Activated T-cell treated with anti-CD3 and anti-CD28 coated beads, Interleukin-2, amount 50 U/mL, for 72 hours (primary cell): ENCODE data around the gene DAP3. TPM values are rescaled to one million over a fixed set of nuclear protein-coding genes. Genes with fewer than 3 reads are reported as not detected.
"Not testable (repeated sequence)": the region's sequence is repeated elsewhere in the genome, so short reads cannot be mapped to it uniquely, and the experiment has no call there.

ENCODE experiments used
- ATAC-seq, 2 donors: fragments of 150-1000 bp; cut with Tn5 transposase; replicated peaks in 1 of 2; 2 replicates each; pipeline ENCODE4 v1.10.0; 2021; ENCODE audit warnings: moderate library complexity in 2 of 2, mild to moderate bottlenecking in 1 of 2
- DNase-seq, 2 donors: peaks; one replicate each; pipeline ENCODE4 v3.0.0; 2021 to 2022; ENCODE audit warnings: mixed read lengths in 1 of 2
- H3K27ac Mint-ChIP-seq: one replicate; pipeline ENCODE4 v1.8.0; 2022; ENCODE audit warnings: mild to moderate bottlenecking, moderate library complexity, mixed read lengths
- H3K27me3 Mint-ChIP-seq: one replicate; pipeline ENCODE4 v1.8.0; 2022; ENCODE audit warnings: low read depth, mixed read lengths
- H3K36me3 Mint-ChIP-seq, 2 donors: one replicate each; pipeline ENCODE4 v1.8.0; 2022; ENCODE audit warnings: mixed read lengths in 2 of 2, mild to moderate bottlenecking in 1 of 2; ENCODE audit not compliant: insufficient read depth in 2 of 2
- H3K4me1 Mint-ChIP-seq: one replicate; pipeline ENCODE4 v1.8.0; 2022; ENCODE audit warnings: low read depth, mixed read lengths
- H3K4me3 Mint-ChIP-seq, 2 donors: one replicate each; pipeline ENCODE4 v1.8.0; 2022; ENCODE audit warnings: mild to moderate bottlenecking in 2 of 2, mixed read lengths in 2 of 2, moderate library complexity in 2 of 2
- H3K9me3 Mint-ChIP-seq, 2 donors: one replicate each; pipeline ENCODE4 v1.8.0; 2022; ENCODE audit warnings: mixed read lengths in 2 of 2
- total RNA-seq, 2 donors: library from RNA; stranded (reverse); gene quantifications; one replicate each; pipeline ENCODE4 v1.2.3, GENCODE V29; 2022

Gene DAP3
- total RNA-seq, 2 donors from 2014 or later: 123 to 135 TPM

DNA sequence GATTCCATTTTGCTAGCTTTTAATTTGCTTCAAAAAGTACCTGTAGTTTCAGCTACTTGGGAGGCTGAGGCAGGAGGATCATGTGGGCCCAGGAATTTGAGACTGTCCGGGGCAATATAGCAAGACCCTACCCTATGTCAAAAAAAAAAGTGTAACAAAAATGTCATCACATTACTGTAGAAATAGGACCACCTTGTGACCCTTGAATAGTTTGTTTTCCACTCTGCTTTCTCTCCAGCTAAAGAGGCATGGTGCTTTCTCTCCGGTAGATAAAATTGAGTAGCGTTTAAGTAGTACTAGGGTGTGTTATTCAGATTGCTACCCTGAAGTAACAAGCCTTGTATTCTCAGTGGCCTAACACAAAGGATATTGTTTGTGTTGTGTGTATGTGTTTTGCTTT lies 23.7 kb downstream of the DAP3 start:
- DNase-seq, H3K27ac Mint-ChIP-seq, H3K9me3 Mint-ChIP-seq, H3K4me3 Mint-ChIP-seq, ATAC-seq, H3K27me3 Mint-ChIP-seq: not testable (repeated sequence)
- peaks cover 19% of the 10 kb centered on the region for H3K4me1 Mint-ChIP-seq
- H3K36me3 Mint-ChIP-seq: peaks cover 0 to 22% of the 10 kb centered on the region in 2 donors

DNA sequence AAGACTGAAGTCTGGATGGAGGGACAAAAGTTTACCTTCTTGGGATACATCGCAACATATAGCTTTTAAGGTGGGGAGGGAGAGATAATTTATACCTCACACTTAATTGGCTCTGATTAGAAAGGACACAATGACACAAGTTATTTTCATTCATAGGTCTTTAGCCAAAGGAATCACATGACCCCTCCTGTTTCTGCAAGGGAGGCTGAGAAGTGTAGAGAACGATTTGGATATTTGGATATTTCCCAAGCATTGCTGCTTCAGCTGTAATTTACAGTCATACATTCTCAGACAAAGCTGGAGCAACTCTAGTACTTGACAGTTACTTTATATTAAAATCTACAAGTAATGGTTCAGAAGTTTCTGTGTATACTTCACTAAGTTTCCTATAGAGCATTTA lies 24.2 kb downstream of the DAP3 start:
- Mint-ChIP-seq H3K36me3 (peaks cover 0 to 22% of the 10 kb centered on the region in 2 donors), H3K9me3 (no peaks in the 10 kb centered on the region), H3K27ac (no peak overlapping the region), H3K4me3 (no peak overlapping the region), H3K27me3 (no peaks in the 10 kb centered on the region), H3K4me1 (peaks cover 14% of the 10 kb centered on the region)
- no peak for ATAC-seq
- no peak for DNase-seq

DNA sequence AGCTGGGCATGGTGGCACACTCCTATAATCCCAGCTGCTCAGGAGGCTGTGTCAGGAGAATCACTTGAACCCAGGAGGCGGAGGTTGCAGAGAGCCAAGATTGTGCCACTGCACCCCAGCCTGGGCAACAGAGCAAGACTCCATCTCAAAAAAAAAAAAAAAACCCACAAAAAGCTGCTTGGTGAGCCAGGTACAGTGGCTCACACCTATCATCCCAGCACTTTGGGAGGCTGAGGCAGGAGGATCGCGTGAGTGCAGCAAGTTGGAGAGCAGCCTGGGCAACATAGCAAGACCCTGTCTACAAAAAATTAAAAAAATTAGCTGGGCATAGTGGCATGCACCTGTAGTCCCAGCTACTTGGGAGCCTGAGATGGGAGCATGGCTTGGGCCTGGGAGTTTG lies 26.2 kb downstream of the DAP3 start:
- DNase-seq, H3K9me3 Mint-ChIP-seq, H3K27ac Mint-ChIP-seq, H3K27me3 Mint-ChIP-seq, ATAC-seq, H3K4me3 Mint-ChIP-seq: not testable (repeated sequence)
- Mint-ChIP-seq H3K4me1 (peaks cover 14% of the 10 kb centered on the region), H3K36me3 (peaks cover 0 to 14% of the 10 kb centered on the region in 2 donors)

DNA sequence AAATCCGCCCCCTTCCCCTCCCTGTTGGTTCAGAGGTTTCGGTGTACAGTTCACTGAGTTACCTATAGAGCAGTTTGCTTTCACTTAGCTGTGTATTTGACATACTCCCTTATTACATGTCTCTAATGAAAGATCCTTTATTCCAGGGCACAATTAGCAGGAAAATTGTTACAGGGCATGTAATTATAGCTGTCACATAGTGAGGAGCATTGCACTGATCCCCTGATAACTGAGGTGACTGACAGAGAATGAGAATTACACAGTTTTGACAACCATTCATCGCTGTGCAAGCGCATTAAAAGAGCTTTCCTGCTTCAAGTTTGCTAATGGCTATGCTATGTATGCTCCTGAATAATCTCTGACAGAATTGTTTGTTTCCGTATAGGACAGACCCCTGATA lies 26.9 kb downstream of the DAP3 start:
- Mint-ChIP-seq H3K27me3 (no peaks in the 10 kb centered on the region), H3K4me3 (no peak overlapping the region), H3K36me3 (peaks cover 0 to 13% of the 10 kb centered on the region in 2 donors), H3K4me1 (peaks cover 14% of the 10 kb centered on the region), H3K27ac (no peak overlapping the region), H3K9me3 (no peaks in the 10 kb centered on the region)
- DNase-seq (no peak), ATAC-seq (no peak)

DNA sequence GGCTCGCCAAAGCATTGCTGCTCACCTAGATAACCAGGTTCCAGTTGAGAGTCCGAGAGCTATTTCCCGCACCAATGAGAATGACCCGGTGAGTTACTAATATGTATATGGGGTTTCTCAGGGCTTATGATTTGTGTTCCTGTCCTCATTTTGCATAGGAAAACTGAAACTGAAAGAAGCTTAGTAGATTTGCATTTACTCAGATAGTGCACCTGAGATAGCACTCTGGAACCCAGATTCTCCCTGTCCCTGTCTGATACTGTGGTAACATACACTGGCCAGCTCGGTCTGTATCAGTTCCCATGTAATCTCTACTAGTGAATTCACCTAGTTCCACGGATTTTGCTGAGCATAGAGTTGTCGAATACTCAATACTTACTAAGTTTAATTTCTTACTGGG lies 28.1 kb downstream of the DAP3 start:
- Mint-ChIP-seq H3K27ac (no peak overlapping the region), H3K9me3 (no peaks in the 10 kb centered on the region), H3K4me3 (no peak overlapping the region), H3K36me3 (peaks cover 0 to 17% of the 10 kb centered on the region in 2 donors), H3K4me1 (peaks cover 14% of the 10 kb centered on the region), H3K27me3 (no peaks in the 10 kb centered on the region)
- ATAC-seq (peak in 1 of 2 donors; percentile 42), DNase-seq (no peak)

DNA sequence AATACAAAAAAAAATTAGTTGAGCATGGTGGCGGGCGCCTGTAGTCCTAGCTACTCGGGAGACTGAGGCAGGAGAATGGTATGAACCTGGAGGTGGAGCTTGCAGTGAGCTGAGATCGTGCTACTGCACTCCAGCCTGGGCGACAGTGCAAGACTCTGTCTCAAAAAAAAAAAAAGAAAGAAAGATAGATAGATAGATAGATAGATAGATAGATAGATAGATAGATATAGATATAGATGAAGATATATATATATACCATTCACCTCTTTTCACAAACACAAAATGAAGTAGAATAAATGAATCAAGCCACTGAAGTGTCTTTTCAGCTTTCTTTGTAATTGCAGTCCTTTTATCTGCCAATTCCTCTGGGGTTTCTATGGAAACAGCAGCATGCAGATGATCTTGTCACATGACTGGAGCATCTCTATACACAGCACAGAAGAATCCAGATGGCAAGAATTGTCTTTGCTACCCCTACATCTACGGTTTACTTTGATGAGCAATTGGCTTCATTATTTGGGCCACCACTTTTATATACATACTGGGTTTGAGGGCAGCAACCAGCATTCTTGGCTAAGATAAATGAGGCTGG lies 29.7 kb downstream of the DAP3 start:
- H3K27me3 Mint-ChIP-seq, H3K4me3 Mint-ChIP-seq, H3K9me3 Mint-ChIP-seq, H3K27ac Mint-ChIP-seq, DNase-seq, ATAC-seq: not testable (repeated sequence)
- H3K4me1 Mint-ChIP-seq: peaks cover 14% of the 10 kb centered on the region
- peaks cover 0 to 13% of the 10 kb centered on the region in 2 donors for H3K36me3 Mint-ChIP-seq

DNA sequence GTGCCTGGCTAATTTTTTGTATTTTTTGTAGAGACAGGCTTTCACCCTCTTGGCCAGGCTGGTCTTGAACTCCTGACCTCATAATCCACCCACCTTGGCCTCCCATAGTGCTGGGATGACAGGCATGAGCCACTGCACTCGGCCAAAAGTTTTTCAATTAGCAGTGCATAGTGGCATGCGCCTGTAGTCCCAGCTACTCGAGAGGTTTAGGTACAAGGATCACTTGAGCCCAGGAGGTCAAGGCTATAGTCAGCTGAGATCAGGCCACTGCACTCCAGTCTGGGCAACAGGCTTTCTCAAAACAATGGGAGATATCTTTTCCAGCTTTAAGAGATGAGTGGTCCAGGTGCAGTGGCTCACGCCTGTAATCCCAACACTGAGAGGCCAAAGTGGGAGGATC lies 30.8 kb downstream of the DAP3 start:
- no peak overlapping the region for H3K27ac Mint-ChIP-seq
- H3K4me3 Mint-ChIP-seq: no peak overlapping the region
- no peak for ATAC-seq

DNA sequence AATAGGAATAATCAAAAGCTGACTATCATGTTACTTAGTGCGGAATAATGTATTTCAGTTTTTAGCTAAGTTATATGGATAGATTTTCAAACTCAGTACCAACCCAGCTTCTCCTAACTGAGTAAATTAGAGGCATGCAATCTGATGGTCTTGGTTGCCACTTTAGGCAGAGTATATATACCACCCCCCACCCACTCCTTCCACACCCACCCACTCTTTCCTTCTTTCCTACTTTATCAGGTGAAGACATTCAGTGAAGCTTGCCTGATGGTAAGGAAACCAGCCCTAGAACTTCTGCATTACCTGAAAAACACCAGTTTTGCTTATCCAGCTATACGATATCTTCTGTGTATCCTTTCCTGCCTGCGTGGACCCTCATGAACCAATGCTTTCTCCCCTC lies 36.3 kb downstream of the DAP3 start:
- no peaks in the 10 kb centered on the region for H3K4me1 Mint-ChIP-seq
- ATAC-seq (no peak), DNase-seq (no peak)
- H3K27ac Mint-ChIP-seq: no peak overlapping the region
- H3K27me3 Mint-ChIP-seq: no peaks in the 10 kb centered on the region
- no peak overlapping the region for H3K4me3 Mint-ChIP-seq
- peaks cover 3 to 8% of the 10 kb centered on the region in 2 donors for H3K36me3 Mint-ChIP-seq
- H3K9me3 Mint-ChIP-seq: no peaks in the 10 kb centered on the region

More for the DNA sequence above, 30.8 kb downstream of the DAP3 start:
- Mint-ChIP-seq H3K4me1 (peaks cover 14% of the 10 kb centered on the region), H3K36me3 (peaks cover 0 to 9% of the 10 kb centered on the region in 2 donors), H3K27me3 (no peaks in the 10 kb centered on the region), H3K9me3 (no peaks in the 10 kb centered on the region)
- DNase-seq: no peak

DNA sequence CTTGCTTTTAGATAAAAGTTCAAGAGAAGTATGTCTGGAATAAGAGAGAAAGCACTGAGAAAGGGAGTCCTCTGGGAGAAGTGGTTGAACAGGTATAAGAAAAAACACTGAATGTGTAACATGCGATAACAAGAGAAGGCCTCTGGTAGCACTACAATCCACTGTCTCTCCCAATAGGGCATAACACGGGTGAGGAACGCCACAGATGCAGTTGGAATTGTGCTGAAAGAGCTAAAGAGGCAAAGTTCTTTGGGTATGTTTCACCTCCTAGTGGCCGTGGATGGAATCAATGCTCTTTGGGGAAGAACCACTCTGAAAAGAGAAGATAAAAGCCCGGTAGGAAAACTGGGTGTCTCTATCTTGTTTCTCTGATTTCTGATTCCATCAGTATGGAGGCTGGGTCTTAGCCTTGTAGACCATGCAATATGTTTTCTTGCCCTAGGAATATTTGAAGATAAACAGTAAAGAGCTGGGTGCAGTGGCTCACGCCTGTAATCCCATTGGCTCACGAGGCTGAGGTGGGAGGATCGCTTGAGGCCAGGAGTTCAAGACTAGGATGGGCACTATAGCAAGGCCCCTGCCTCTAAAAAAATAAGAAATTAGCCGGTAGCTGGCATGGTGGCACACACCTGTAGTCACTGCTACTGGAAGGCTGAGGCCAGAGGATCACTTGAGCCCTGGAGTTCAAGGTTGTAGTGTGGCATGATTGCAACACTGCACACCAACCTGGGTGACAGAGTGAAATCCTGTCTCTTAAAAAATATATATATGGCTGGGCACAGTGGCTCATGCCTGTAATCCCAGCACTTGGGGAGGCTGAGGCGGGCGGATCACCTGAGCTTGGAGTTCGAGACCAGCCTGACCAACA lies 40.4 kb downstream of the DAP3 start:
- no peak for ATAC-seq
- no peaks in the 10 kb centered on the region for H3K27me3 Mint-ChIP-seq

DNA sequence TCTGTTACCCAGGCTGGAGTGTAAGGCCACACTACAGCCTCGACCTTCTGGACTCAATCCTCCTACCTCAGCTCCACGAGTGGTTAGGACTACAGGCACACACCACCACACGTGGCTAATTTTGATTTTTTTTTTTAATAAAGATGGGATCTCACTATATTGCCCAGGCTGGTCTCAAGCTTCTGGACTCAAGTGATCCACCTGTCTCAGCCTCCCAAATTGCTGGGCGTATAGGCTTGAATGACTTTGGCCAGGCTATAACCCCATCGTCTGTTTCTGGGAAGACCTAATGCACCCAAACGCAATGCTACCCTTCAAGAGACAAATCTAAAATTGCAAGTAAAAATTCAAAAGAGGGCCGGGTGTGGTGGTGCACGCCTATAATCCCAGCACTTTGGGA lies 52.1 kb downstream of the DAP3 start:
- peaks cover 0 to 5% of the 10 kb centered on the region in 2 donors for H3K36me3 Mint-ChIP-seq
- no peak overlapping the region for H3K4me3 Mint-ChIP-seq
- H3K27ac Mint-ChIP-seq: no peak overlapping the region
- DNase-seq: no peak
- no peaks in the 10 kb centered on the region for H3K4me1 Mint-ChIP-seq
- ATAC-seq: no peak
- no peaks in the 10 kb centered on the region for H3K27me3 Mint-ChIP-seq
- no peaks in the 10 kb centered on the region for H3K9me3 Mint-ChIP-seq

More for the DNA sequence above, 40.4 kb downstream of the DAP3 start:
- peaks cover 5 to 12% of the 10 kb centered on the region in 2 donors for H3K36me3 Mint-ChIP-seq
- H3K27ac Mint-ChIP-seq: peak overlapping the region; percentile 12
- no peaks in the 10 kb centered on the region for H3K4me1 Mint-ChIP-seq
- H3K4me3 Mint-ChIP-seq: no peak overlapping the region
- no peaks in the 10 kb centered on the region for H3K9me3 Mint-ChIP-seq
- DNase-seq: peak; percentile 23 to 26

DNA sequence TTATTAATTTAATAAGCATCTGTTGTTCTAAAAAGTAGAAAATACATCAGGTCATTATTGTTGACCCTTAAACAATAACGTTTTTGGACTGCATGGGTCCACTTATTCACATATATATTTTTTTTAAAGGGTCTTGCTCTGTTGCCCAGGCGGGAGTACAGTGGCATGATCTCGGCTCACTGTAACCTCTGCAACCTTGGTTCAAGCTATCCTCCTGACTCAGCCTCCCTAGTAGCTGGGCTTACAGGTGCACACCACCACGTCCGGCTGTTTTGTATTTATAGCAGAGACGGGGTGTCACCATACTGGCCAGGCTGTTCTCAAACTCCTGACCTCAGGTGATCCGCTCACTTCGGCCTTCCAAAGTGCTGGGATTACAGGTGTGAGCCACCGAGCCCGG lies 53.0 kb downstream of the DAP3 start:
- ATAC-seq (no peak), DNase-seq (no peak)
- Mint-ChIP-seq H3K27me3 (no peaks in the 10 kb centered on the region), H3K9me3 (no peaks in the 10 kb centered on the region), H3K36me3 (no peaks in the 10 kb centered on the region), H3K27ac (no peak overlapping the region), H3K4me1 (no peaks in the 10 kb centered on the region), H3K4me3 (no peak overlapping the region)

DNA sequence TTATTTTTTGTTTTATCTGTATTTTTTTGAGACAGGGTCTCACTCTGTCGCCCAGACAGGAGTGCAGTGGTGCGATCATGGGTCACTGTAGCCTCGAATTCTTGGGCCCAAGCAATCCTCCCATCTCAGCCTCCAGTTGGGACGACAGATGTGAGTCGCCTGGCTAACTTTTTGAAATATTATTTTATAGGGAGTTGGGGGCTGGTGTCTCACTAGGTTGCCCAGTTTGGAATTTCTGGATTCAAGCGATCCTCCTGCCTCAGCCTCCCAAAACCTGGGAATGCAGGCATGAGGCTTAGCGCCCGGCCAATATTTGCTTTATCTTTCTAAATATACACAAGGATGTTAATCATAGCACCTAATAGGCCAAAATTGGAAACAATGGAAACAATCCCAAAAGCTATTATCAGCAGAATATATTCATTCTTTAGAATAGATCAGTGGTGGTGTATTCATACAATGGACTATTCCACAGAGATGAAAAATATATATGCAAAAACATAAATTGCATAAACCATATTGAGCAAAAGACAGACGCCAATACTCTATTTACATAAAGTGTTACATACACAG lies 55.9 kb downstream of the DAP3 start:
- no peaks in the 10 kb centered on the region for H3K27me3 Mint-ChIP-seq
- H3K4me3 Mint-ChIP-seq: peak overlapping the region; percentile 88 to 96
- no peak for ATAC-seq
- peaks cover 10% of the 10 kb centered on the region for H3K4me1 Mint-ChIP-seq
- peak overlapping the region; percentile 98 for H3K27ac Mint-ChIP-seq
- no peaks in the 10 kb centered on the region for H3K9me3 Mint-ChIP-seq
- H3K36me3 Mint-ChIP-seq: no peaks in the 10 kb centered on the region
- DNase-seq: no peak
